SK-N-SH treated with all-trans-retinoic acid at 6 μM for 48 hours (cell line): Measurements from ENCODE around the gene ANK3.

Source experiments
- PATZ1 ChIP-seq: fragments of 250-450 bp; sonication (Bioruptor Pico); IDR thresholded peaks from 2 replicates; pipeline ENCODE4 v1.8.0; 2020; ENCODE audit warnings: mild to moderate bottlenecking, moderate library complexity, borderline replicate concordance
- SNAI2 ChIP-seq: fragments of 250-450 bp; sonication (Bioruptor Pico); IDR thresholded peaks from 2 replicates; pipeline ENCODE4 v1.5.0; 2020; ENCODE audit warnings: mild to moderate bottlenecking, moderate library complexity
- ZFP30 ChIP-seq: fragments of 450-650 bp; formaldehyde crosslinking; IDR thresholded peaks from 2 replicates; pipeline ENCODE4 v1.5.0; 2022; ENCODE audit warnings: mild to moderate bottlenecking, moderate library complexity

DNA sequence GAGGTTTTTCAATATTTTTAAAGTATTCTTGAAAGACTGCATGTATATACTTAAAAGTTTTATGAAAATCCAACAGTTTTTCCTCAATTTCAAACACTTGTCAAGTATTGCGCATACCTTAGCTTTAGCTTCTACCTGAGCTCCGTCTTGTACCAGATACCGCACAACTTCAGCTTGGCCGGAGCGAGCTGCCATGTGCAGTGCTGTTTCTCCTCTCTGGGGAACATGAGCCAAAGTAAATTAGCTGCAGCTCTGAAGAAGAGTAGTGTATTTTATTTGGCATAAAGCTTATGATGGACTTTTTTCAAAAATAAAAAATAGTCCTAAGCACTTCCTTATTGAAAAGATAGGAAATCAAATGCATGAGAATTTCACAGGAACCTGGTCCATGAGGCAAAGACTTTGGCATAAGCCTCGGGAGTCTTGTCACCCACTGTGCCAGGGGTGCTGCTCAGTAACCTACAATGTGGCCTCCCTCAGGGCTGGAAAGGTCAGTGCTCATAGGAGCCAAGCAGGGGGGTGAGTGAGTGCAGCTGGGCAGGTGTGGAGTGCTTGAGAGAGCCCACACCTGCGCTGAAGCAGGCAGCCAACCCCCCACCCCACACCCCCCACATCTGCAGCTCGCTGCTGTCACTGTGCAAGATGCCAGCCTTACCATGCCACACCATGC is 189.5 kb downstream of the ANK3 start:
- no peak for TF ChIP-seq PATZ1 (CRISPR knock-in tag)
- TF ChIP-seq SNAI2: no peak
- no peak for TF ChIP-seq ZFP30 (CRISPR knock-in tag)
